ENCODE measurements around the gene CDKN2B-AS1. TPM values are rescaled to one million over a fixed set of nuclear protein-coding genes. Genes with fewer than 3 reads are reported as not detected.

The CDKN2B-AS1 gene
- total and polyA plus RNA-seq, 2 experiments from 2014 or later: 0.14 TPM; not detected in 1

DNA sequence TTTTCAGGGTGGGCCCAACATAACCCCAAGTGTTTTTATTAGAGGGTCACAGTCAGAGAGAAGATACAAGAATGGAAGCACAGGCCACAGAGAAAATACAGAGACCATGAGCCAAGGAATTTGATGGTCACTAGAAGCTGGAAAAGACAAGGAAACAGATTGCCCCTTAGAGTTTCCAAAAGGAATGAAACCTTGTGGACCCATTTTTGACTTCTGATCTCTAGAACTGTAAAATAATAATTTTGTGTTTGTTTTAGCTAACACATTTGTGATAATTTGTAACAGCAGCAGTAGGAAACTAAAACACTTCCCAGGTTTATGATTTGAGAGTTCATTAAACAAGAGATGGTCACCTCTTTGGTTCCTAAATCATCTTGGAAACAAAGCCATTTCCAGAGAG is 22.2 kb upstream of the CDKN2B-AS1 start:
- DNase-seq (ENCODE audit: low spot score) (no peak), ATAC-seq (no peak)
- Mint-ChIP-seq H3K9me3 (peaks cover 3% of the 10 kb centered on the region; the same call in 2 of the 3 replicates), H3K4me3 (no peak overlapping the region), H3K4me1 (peaks cover 41% of the 10 kb centered on the region), H3K27me3 (ENCODE audit: insufficient read depth, low read depth, poor library complexity) (peaks cover 99% of the 10 kb centered on the region), H3K27ac (no peak overlapping the region), H3K36me3 (ENCODE audit: low read depth) (no peaks in the 10 kb centered on the region; the same call in 2 of the 3 replicates)
- no peak overlapping the region for H3K27ac ChIP-seq (ENCODE audit: low read depth)
- no peaks in the 10 kb centered on the region; the same call in 1 of the 2 replicates for H3K36me3 ChIP-seq (ENCODE audit: insufficient read depth)
- no peak overlapping the region for H3K4me2 ChIP-seq
- H3K27me3 ChIP-seq (ENCODE audit: insufficient read depth): peaks cover 100% of the 10 kb centered on the region
- H3K4me3 ChIP-seq: no peak overlapping the region
- TF ChIP-seq EZH2 (IDR thresholded peaks at IDR 0.05; ENCODE audit: low read depth, unreplicated experiment): peak; percentile 25
- TF ChIP-seq JUNB (IDR thresholded peaks at IDR 0.05; ENCODE audit: unreplicated experiment): no peak
- H3F3A ChIP-seq (replicated peaks; ENCODE audit: low read depth): peaks cover 51% of the 10 kb centered on the region
- peaks cover 32% of the 10 kb centered on the region for H4K20me1 ChIP-seq (replicated peaks; ENCODE audit: insufficient read depth)
- no peaks in the 10 kb centered on the region for H3K79me2 ChIP-seq (replicated peaks; ENCODE audit: insufficient read depth)
- H2AFZ ChIP-seq: no peak overlapping the region
- no peaks in the 10 kb centered on the region for H3K9me2 ChIP-seq (ENCODE audit: insufficient read depth)
- peaks cover 44% of the 10 kb centered on the region for H3K4me1 ChIP-seq (ENCODE audit: insufficient read depth)

DNA sequence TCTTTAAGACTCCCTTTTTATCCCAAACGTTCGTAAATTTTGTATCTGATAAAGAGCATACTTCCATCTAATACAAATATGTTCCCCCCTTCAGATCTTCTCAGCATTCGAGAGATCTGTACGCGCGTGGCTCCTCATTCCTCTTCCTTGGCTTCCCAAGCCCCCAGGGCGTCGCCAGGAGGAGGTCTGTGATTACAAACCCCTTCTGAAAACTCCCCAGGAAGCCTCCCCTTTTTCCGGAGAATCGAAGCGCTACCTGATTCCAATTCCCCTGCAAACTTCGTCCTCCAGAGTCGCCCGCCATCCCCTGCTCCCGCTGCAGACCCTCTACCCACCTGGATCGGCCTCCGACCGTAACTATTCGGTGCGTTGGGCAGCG is 20.3 kb upstream of the CDKN2B-AS1 start:
- H3K79me2 ChIP-seq (replicated peaks; ENCODE audit: insufficient read depth): no peaks in the 10 kb centered on the region
- H3F3A ChIP-seq (replicated peaks; ENCODE audit: low read depth): peaks cover 34% of the 10 kb centered on the region
- H3K27me3 ChIP-seq (ENCODE audit: insufficient read depth): peaks cover 100% of the 10 kb centered on the region
- Mint-ChIP-seq H3K4me3 (peak overlapping the region; percentile 75), H3K27me3 (ENCODE audit: insufficient read depth, low read depth, poor library complexity) (peaks cover 98% of the 10 kb centered on the region), H3K27ac (no peak overlapping the region), H3K9me3 (peaks cover 3% of the 10 kb centered on the region; the same call in 1 of the 3 replicates), H3K36me3 (ENCODE audit: low read depth) (no peaks in the 10 kb centered on the region; the same call in 2 of the 3 replicates), H3K4me1 (peaks cover 26% of the 10 kb centered on the region)
- TF ChIP-seq EZH2 (IDR thresholded peaks at IDR 0.05; ENCODE audit: low read depth, unreplicated experiment) (peak; percentile 77), NANOG (IDR thresholded peaks at IDR 0.05; ENCODE audit: borderline replicate concordance) (no peak), EZH2phosphoT487 (IDR thresholded peaks at IDR 0.05; ENCODE audit: unreplicated experiment) (no peak), CREB1 (CRISPR knock-in tag; IDR thresholded peaks at IDR 0.05; ENCODE audit: low read depth) (no peak), ZNF114 (CRISPR knock-in tag; IDR thresholded peaks at IDR 0.05) (no peak), ZNF331 (CRISPR knock-in tag; IDR thresholded peaks at IDR 0.05; ENCODE audit: low read depth) (no peak)
- H3K36me3 ChIP-seq (ENCODE audit: insufficient read depth): no peaks in the 10 kb centered on the region
- no peak overlapping the region for H3K27ac ChIP-seq (ENCODE audit: low read depth)
- peak overlapping the region; percentile 88 for H3K4me2 ChIP-seq
- DNase-seq (ENCODE audit: low spot score) (no peak), ATAC-seq (no peak)
- peak overlapping the region; percentile 60 for H3K4me3 ChIP-seq
- peaks cover 25% of the 10 kb centered on the region for H4K20me1 ChIP-seq (replicated peaks; ENCODE audit: insufficient read depth)
- H3K4me1 ChIP-seq (ENCODE audit: insufficient read depth): peaks cover 26% of the 10 kb centered on the region
- no peaks in the 10 kb centered on the region for H3K9me2 ChIP-seq (ENCODE audit: insufficient read depth)
- peak overlapping the region; percentile 87 for H2AFZ ChIP-seq

DNA sequence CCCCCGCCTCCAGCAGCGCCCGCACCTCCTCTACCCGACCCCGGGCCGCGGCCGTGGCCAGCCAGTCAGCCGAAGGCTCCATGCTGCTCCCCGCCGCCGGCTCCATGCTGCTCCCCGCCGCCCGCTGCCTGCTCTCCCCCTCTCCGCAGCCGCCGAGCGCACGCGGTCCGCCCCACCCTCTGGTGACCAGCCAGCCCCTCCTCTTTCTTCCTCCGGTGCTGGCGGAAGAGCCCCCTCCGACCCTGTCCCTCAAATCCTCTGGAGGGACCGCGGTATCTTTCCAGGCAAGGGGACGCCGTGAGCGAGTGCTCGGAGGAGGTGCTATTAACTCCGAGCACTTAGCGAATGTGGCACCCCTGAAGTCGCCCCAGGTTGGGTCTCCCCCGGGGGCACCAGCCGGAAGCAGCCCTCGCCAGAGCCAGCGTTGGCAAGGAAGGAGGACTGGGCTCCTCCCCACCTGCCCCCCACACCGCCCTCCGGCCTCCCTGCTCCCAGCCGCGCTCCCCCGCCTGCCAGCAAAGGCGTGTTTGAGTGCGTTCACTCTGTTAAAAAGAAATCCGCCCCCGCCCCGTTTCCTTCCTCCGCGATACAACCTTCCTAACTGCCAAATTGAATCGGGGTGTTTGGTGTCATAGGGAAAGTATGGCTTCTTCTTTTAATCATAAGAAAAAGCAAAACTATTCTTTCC is 19.7 kb upstream of the CDKN2B-AS1 start:
- no peaks in the 10 kb centered on the region for H3K9me2 ChIP-seq (ENCODE audit: insufficient read depth)
- Mint-ChIP-seq H3K27ac (no peak overlapping the region), H3K27me3 (ENCODE audit: insufficient read depth, low read depth, poor library complexity) (peaks cover 98% of the 10 kb centered on the region), H3K9me3 (peaks cover 3% of the 10 kb centered on the region; the same call in 1 of the 3 replicates), H3K36me3 (ENCODE audit: low read depth) (no peaks in the 10 kb centered on the region; the same call in 2 of the 3 replicates), H3K4me3 (peak overlapping the region; percentile 75), H3K4me1 (peaks cover 22% of the 10 kb centered on the region)
- H3F3A ChIP-seq (replicated peaks; ENCODE audit: low read depth): peaks cover 32% of the 10 kb centered on the region
- peaks cover 25% of the 10 kb centered on the region for H4K20me1 ChIP-seq (replicated peaks; ENCODE audit: insufficient read depth)
- peaks cover 100% of the 10 kb centered on the region for H3K27me3 ChIP-seq (ENCODE audit: insufficient read depth)
- peak overlapping the region; percentile 88 for H3K4me2 ChIP-seq
- no peak overlapping the region for H3K27ac ChIP-seq (ENCODE audit: low read depth)
- H3K4me1 ChIP-seq (ENCODE audit: insufficient read depth): peaks cover 22% of the 10 kb centered on the region
- no peaks in the 10 kb centered on the region for H3K36me3 ChIP-seq (ENCODE audit: insufficient read depth)
- DNase-seq (ENCODE audit: low spot score) (peak; percentile 93), ATAC-seq (peak; percentile 79)
- peak overlapping the region; percentile 87 for H2AFZ ChIP-seq
- H3K4me3 ChIP-seq: peak overlapping the region; percentile 60
- no peaks in the 10 kb centered on the region for H3K79me2 ChIP-seq (replicated peaks; ENCODE audit: insufficient read depth)
- peak; percentile 44; the same call in 1 of the 2 replicates for TF ChIP-seq POLR2AphosphoS5 (IDR thresholded peaks at IDR 0.05; ENCODE audit: low read depth)
- 0 out of 2 replicates have a peak, but pooled peaks have one; percentile 18 for TF ChIP-seq ETS1 (IDR thresholded peaks at IDR 0.05)
- TF ChIP-seq CREB1 (CRISPR knock-in tag; IDR thresholded peaks at IDR 0.05; ENCODE audit: low read depth): no peak

Measured in GM23338 (cell line).